H9 (cell line): ENCODE data around the gene AJAP1. TPM values are rescaled to one million over a fixed set of nuclear protein-coding genes. Genes with fewer than 3 reads are reported as not detected.

Source experiments
- DNase-seq: peaks from one replicate; pipeline ENCODE4 v3.0.0-alpha.2; 2017
- H2AFZ ChIP-seq: one replicate; pipeline ENCODE4 v1.6.1; 2013; ENCODE audit warnings: mild to moderate bottlenecking, low read length, control low read depth, moderate library complexity
- H2AK5ac ChIP-seq: 2 replicates; pipeline ENCODE4 v1.6.1; 2013; ENCODE audit warnings: low read length, control low read depth, mixed read lengths; ENCODE audit not compliant: insufficient read length
- H2BK120ac ChIP-seq: one replicate; pipeline ENCODE4 v1.6.1; 2013; ENCODE audit warnings: low read depth, mild to moderate bottlenecking, low read length, control low read depth, inconsistent platforms; ENCODE audit not compliant: poor library complexity, severe bottlenecking
- H2BK12ac ChIP-seq: 2 replicates; pipeline ENCODE4 v1.6.1; 2013; ENCODE audit warnings: low read length, control low read depth, mixed read lengths, low read depth; ENCODE audit not compliant: insufficient read length
- H2BK15ac ChIP-seq: 2 replicates; pipeline ENCODE4 v1.6.1; 2013; ENCODE audit warnings: low read depth, low read length, control low read depth
- H2BK20ac ChIP-seq: one replicate; pipeline ENCODE4 v1.6.1; 2013; ENCODE audit warnings: low read depth, mild to moderate bottlenecking, low read length, control low read depth, inconsistent platforms; ENCODE audit not compliant: poor library complexity, severe bottlenecking
- H2BK5ac ChIP-seq: 2 replicates; pipeline ENCODE4 v1.6.1; 2013; ENCODE audit warnings: low read length, control low read depth, mixed read lengths; ENCODE audit not compliant: insufficient read length
- H3K14ac ChIP-seq: 2 replicates; pipeline ENCODE4 v1.6.1; 2013; ENCODE audit warnings: low read length, control low read depth; ENCODE audit not compliant: insufficient read depth
- H3K18ac ChIP-seq: 2 replicates; pipeline ENCODE4 v1.6.1; 2013; ENCODE audit warnings: low read depth, mild to moderate bottlenecking, mixed read lengths, low read length, control low read depth; ENCODE audit not compliant: insufficient read length
- H3K23ac ChIP-seq: 2 replicates; pipeline ENCODE4 v1.6.1; 2013; ENCODE audit warnings: low read length, control low read depth, mixed read lengths, low read depth; ENCODE audit not compliant: insufficient read length
- H3K23me2 ChIP-seq: 2 replicates; pipeline ENCODE4 v1.6.1; 2013; ENCODE audit warnings: low read depth, mild to moderate bottlenecking, mixed read lengths, low read length, control low read depth; ENCODE audit not compliant: insufficient read length, poor library complexity, severe bottlenecking
- H3K27ac ChIP-seq: 2 replicates; pipeline ENCODE4 v1.5.1; 2013; ENCODE audit warnings: low read length, control low read depth, mixed read lengths, low read depth; ENCODE audit not compliant: insufficient read length
- H3K27me3 ChIP-seq: 2 replicates; pipeline ENCODE4 v1.6.1; 2013; ENCODE audit warnings: low read length, control low read depth, inconsistent platforms; ENCODE audit not compliant: insufficient read depth
- H3K4ac ChIP-seq: 2 replicates; pipeline ENCODE4 v1.6.1; 2013; ENCODE audit warnings: low read depth, mild to moderate bottlenecking, control low read depth, inconsistent platforms, low read length, moderate library complexity
- H3K4me1 ChIP-seq: 2 replicates; pipeline ENCODE4 v1.6.1; 2013; ENCODE audit warnings: low read length, control low read depth, inconsistent platforms; ENCODE audit not compliant: insufficient read depth
- H3K4me2 ChIP-seq: 2 replicates; pipeline ENCODE4 v1.6.1; 2013; ENCODE audit warnings: low read length, control low read depth, mixed read lengths; ENCODE audit not compliant: insufficient read length, insufficient read depth
- H3K56ac ChIP-seq: 2 replicates; pipeline ENCODE4 v1.6.1; 2013; ENCODE audit warnings: low read depth, mild to moderate bottlenecking, mixed read lengths, low read length, control low read depth; ENCODE audit not compliant: insufficient read length
- H3K79me1 ChIP-seq: 2 replicates; pipeline ENCODE4 v1.6.1; 2013; ENCODE audit warnings: low read depth, mild to moderate bottlenecking, moderate library complexity, low read length, control low read depth, inconsistent platforms; ENCODE audit not compliant: insufficient read depth, poor library complexity, severe bottlenecking
- H3K79me2 ChIP-seq: 2 replicates; pipeline ENCODE4 v1.6.1; 2013; ENCODE audit warnings: low read length, control low read depth, inconsistent platforms; ENCODE audit not compliant: insufficient read depth
- H3K9ac ChIP-seq: 2 replicates; pipeline ENCODE4 v1.6.1; 2013; ENCODE audit warnings: low read length, control low read depth, mixed read lengths; ENCODE audit not compliant: insufficient read length; ENCODE audit errors: extremely low read depth
- H3K9me3 ChIP-seq: one replicate; pipeline ENCODE4 v1.6.1; 2013; ENCODE audit warnings: low read depth, low read length, inconsistent platforms; ENCODE audit not compliant: control insufficient read depth
- H3T11ph ChIP-seq: one replicate; pipeline ENCODE4 v1.6.1; 2013; ENCODE audit warnings: mild to moderate bottlenecking, low read length, control low read depth, inconsistent platforms
- H4K20me1 ChIP-seq: one replicate; pipeline ENCODE4 v1.6.1; 2013; ENCODE audit not compliant: control insufficient read depth, insufficient read length, insufficient read depth
- H4K5ac ChIP-seq: 2 replicates; pipeline ENCODE4 v1.6.1; 2013; ENCODE audit warnings: low read depth, mild to moderate bottlenecking, mixed read lengths, low read length, control low read depth; ENCODE audit not compliant: insufficient read length
- H4K8ac ChIP-seq: replicated peaks from 2 replicates; pipeline ENCODE4 v1.6.1; 2013; ENCODE audit warnings: low read length, control low read depth, mixed read lengths, low read depth; ENCODE audit not compliant: insufficient read length
- H4K91ac ChIP-seq: 2 replicates; pipeline ENCODE4 v1.6.1; 2013; ENCODE audit warnings: low read depth, mild to moderate bottlenecking, moderate library complexity, mixed read lengths, low read length, control low read depth; ENCODE audit not compliant: insufficient read length
- H3K27ac Mint-ChIP-seq, 3 experiments: 2 replicates in 2 of 3; 3 replicates in 1 of 3; pipeline ENCODE4 v1.8.0; 2020 to 2021; ENCODE audit warnings: mixed read lengths in 3 of 3, mild to moderate bottlenecking in 1 of 3, moderate library complexity in 1 of 3
- H3K27me3 Mint-ChIP-seq: 2 replicates; pipeline ENCODE4 v1.8.0; 2021; ENCODE audit warnings: low read depth, mild to moderate bottlenecking, moderate library complexity, mixed read lengths
- H3K36me3 Mint-ChIP-seq, 3 experiments: 2 replicates in 2 of 3; 3 replicates in 1 of 3; pipeline ENCODE4 v1.8.0; 2020 to 2021; ENCODE audit warnings: low read depth in 3 of 3, mixed read lengths in 3 of 3; ENCODE audit not compliant: insufficient read depth in 1 of 3
- H3K4me1 Mint-ChIP-seq, 2 experiments: 2 replicates each; pipeline ENCODE4 v1.8.0; 2020; ENCODE audit warnings: mixed read lengths in 2 of 2
- H3K4me3 Mint-ChIP-seq, 2 experiments: 2 replicates in 1 of 2; 3 replicates in 1 of 2; pipeline ENCODE4 v1.8.0; 2020 to 2021; ENCODE audit warnings: mild to moderate bottlenecking in 2 of 2, mixed read lengths in 2 of 2, moderate library complexity in 1 of 2
- H3K9me3 Mint-ChIP-seq, 2 experiments: 2 replicates in 1 of 2; 3 replicates in 1 of 2; pipeline ENCODE4 v1.8.0; 2020; ENCODE audit warnings: mild to moderate bottlenecking in 2 of 2, mixed read lengths in 2 of 2, moderate library complexity in 1 of 2
- WGBS: extraction: QIAGEN DNeasy Blood & Tissue Kit; methylation state at CpG from one replicate; pipeline ENCODE4 v1.1.7; 2013; ENCODE audit warnings: missing lambda C conversion rate, low lambda C conversion rate, mixed read lengths; ENCODE audit not compliant: insufficient read length; ENCODE audit errors: extremely low coverage; 5-methylcytosine and 5-hydroxymethylcytosine counted together
- total RNA-seq: library from RNA; stranded (reverse); gene quantifications from 2 replicates; pipeline ENCODE4 v1.2.1, GENCODE V29; 2021
- TF ChIP-seq, protein P1 (sequence below): fragments of 200-600 bp; sonication (generic); conservative IDR thresholded peaks from 3 replicates; pipeline ENCODE4 v1.8.0; 2021; ENCODE audit warnings: antibody characterized with exemption, mild to moderate bottlenecking

Gene AJAP1
- total RNA-seq, 1 experiment from 2014 or later = 8.6 TPM

DNA sequence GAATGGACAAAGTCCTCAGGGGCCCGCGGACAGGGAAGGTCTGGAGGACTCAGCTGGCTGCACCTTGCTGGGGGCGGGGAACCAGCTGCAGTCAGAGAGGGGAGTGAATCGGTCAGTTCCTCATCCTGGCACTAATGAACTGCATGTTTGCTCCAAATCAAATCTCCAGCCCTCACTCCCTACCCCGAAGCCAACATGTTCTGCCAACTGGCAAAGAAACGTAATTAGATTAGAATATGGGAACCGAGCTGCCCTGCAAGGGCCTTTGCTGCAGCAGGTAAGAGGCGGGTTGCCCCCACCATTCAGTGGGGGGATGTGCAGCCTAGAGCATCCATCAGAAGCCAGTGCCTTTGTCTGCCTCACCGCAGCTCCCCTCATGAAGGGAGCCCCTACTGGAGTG lies 121.1 kb downstream of the AJAP1 start:
- no peak overlapping the region for H3K23ac ChIP-seq
- Mint-ChIP-seq H3K9me3 (no peaks in the 10 kb centered on the region; a peak in 1 of 5 replicates), H3K27ac (no peak overlapping the region), H3K36me3 (peaks cover 0 to 10% (median 0%) of the 10 kb centered on the region in 3 experiments; a peak in 2 of 7 replicates), H3K4me3 (no peak overlapping the region), H3K4me1 (peaks cover 9 to 11% of the 10 kb centered on the region in 2 experiments), H3K27me3 (peaks cover 9% of the 10 kb centered on the region)
- no peak overlapping the region for H3K27ac ChIP-seq
- no peak for DNase-seq
- no peaks in the 10 kb centered on the region for H3K27me3 ChIP-seq
- H3K9me3 ChIP-seq = no peaks in the 10 kb centered on the region
- no peaks in the 10 kb centered on the region for H4K20me1 ChIP-seq
- WGBS = no CpG with 5 or more reads among the region's 9 CpGs
- no peaks in the 10 kb centered on the region for H3K79me1 ChIP-seq
- no peak overlapping the region for H3K4ac ChIP-seq
- H3K79me2 ChIP-seq = no peaks in the 10 kb centered on the region
- H2BK5ac ChIP-seq = no peak overlapping the region
- no peak overlapping the region for H3K9ac ChIP-seq
- H4K5ac ChIP-seq = no peak overlapping the region
- no peak overlapping the region for H3K18ac ChIP-seq
- no peaks in the 10 kb centered on the region for H3K4me1 ChIP-seq
- H2AFZ ChIP-seq = no peak overlapping the region
- no peak overlapping the region for H2BK120ac ChIP-seq
- no peak overlapping the region for H3K14ac ChIP-seq
- no peak overlapping the region for H2AK5ac ChIP-seq
- H4K91ac ChIP-seq = no peak overlapping the region
- no peak overlapping the region for H3K56ac ChIP-seq
- no peak overlapping the region for H3K4me2 ChIP-seq
- no peak overlapping the region for H2BK20ac ChIP-seq
- H3K23me2 ChIP-seq = no peaks in the 10 kb centered on the region
- H2BK15ac ChIP-seq = no peak overlapping the region; the same call in 1 of the 2 replicates
- TF ChIP-seq, protein P1, sequence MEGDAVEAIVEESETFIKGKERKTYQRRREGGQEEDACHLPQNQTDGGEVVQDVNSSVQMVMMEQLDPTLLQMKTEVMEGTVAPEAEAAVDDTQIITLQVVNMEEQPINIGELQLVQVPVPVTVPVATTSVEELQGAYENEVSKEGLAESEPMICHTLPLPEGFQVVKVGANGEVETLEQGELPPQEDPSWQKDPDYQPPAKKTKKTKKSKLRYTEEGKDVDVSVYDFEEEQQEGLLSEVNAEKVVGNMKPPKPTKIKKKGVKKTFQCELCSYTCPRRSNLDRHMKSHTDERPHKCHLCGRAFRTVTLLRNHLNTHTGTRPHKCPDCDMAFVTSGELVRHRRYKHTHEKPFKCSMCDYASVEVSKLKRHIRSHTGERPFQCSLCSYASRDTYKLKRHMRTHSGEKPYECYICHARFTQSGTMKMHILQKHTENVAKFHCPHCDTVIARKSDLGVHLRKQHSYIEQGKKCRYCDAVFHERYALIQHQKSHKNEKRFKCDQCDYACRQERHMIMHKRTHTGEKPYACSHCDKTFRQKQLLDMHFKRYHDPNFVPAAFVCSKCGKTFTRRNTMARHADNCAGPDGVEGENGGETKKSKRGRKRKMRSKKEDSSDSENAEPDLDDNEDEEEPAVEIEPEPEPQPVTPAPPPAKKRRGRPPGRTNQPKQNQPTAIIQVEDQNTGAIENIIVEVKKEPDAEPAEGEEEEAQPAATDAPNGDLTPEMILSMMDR = no peak
- no peak overlapping the region for H3T11ph ChIP-seq
- no peak overlapping the region for H2BK12ac ChIP-seq
- H4K8ac ChIP-seq = no peak overlapping the region
